Putamen (tissue), 1 donor: Measurements from ENCODE around the gene FAM53B.
A peak's percentile ranks its signal among the peaks of the same experiment; 100 is the strongest.

Source experiments
- DNase-seq: peaks from one replicate; pipeline ENCODE4 v3.0.0-alpha.2; 2016; ENCODE audit warnings: low spot score

The FAM53B gene

DNA sequence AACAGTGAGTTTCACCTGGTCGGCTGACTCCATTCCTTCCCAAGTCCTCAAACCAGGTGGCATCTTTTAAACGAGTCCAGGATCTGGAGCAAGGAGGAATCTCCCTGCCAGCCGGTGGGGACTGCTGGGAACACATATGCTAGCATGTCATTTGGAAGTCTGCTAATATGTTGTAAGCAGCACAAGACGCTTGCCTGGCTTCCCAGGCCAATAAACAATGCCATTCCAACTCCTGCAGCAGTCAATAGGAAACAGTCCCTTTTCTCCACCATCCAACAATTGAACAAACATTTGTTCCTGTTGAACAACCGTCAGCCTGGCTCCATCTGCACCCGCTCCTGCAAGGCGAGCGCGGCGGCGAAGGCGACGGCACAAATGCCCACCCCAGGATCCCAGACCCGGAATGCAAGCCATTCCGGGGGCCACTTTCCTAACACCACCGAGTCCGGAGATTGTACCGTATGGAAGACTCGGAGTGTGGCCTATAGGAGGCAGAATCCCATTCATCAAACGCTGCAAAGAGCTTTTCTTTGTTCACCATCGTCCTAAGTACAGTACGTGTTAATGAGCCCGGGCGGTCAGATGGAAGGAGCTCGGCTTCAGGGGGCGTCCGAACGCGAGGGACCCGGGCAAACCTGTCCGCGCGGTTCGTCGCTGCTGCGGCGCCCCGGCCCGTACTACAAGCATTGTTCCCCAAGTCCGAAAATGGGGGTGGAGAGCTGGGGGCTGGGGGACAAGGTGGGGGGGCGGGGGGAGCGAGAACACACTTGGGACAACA, 1.6 kb downstream of the FAM53B start:
- DNase-seq = peak; percentile 65

GRCh38 chr10:124741922-124742412, 2.2 kb downstream of the FAM53B start:
- no peak for DNase-seq

DNA sequence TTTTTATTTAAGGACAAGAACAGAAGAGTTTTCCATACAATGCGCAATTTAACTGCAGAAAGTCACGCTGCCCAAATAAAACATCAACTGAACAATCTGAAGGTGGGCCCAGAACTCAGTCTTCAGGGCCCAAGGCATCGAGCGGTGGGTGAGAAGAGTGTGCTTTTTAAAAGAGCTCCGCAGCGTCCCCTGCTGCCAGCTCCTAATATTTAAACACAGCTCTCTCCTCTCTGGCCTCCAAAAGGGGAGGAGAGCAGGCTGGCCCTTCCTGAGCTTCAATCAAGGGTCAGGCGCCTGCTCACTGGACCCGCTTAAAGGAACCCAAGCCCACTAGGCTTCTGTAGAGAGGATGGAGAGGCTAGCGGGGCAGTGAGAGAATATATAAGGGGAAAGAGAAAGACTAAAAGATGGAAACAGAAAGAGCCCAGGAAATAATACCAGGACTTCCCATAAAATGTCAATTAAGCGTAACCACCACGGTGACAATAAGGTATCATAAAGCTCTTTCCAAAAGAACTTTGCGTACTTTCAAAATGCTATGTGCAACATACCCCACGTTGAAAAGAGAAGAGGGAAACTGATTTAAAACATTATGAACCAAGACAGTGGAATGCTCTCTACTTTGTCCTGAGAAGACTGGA, 2.8 kb downstream of the FAM53B start:
- peak; percentile 93 for DNase-seq

DNA sequence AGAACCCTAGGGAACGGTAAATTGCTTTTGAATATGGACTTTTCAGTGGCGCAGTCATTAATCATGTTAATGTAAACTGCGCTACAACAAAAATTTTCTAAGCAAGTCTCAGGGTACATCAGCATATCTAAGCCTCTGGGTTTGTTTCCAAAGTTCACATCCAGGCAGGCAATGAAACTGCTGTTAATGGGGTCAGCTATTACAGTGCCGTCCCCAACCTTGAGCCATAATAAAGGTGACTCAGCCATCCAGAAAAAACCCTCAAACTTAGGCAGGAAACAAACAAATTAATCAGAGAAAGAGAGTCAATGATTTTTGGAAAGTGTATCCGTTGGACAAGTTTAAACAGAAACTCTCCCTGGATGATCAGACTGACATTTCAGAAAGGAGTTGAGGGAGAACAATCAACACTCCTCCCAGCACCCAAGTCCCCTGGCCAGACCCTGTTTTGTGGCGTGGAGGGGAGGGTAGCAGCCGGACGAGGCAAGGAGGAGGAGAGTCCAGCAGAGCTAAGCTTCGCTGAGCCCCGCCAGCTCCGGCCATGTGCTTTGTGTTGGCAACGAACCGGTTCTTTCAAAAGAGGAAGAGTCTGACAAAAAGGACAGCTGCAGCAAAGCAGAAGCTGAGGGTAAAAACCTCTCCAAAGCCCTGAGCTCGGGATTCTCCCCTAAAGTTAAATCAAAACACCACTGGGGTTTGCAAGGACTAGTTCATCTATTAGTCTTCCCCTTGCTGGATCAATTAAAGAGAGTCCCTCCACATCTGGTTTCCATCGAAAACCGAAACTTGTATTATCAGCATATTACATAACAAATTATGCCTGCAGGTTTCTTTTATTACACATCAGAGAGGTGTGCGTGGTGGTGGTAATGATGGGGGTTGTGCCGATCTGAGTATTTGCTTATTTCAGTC, 3.6 kb downstream of the FAM53B start:
- DNase-seq = no peak

- DNase-seq = no peak
Measured at GRCh38 chr10:124739986-124740368, 4.2 kb downstream of the FAM53B start.

GRCh38 chr10:124739119-124739921, 4.9 kb downstream of the FAM53B start:
- DNase-seq = no peak

GRCh38 chr10:124738441-124738840, 5.7 kb downstream of the FAM53B start:
- no peak for DNase-seq

DNA sequence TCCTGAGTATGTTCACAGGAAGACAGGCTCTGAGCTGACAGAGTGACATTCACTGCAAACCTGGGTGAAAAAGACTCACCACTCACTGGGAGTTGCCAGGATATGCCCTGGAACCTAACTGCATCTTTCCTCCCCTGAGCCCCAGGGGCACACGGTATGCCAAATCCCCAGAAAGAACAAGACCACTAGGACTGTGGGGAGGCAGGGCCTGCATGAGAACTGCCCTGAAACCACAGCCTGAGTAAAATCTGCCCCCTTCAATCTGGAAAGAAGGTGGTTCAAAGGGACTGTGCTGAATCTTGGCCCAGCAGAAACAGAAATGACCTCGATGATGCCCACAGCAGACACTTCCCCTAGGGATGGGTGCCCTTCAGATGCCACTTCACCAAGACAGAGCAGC, 6.5 kb downstream of the FAM53B start:
- DNase-seq = no peak

DNA sequence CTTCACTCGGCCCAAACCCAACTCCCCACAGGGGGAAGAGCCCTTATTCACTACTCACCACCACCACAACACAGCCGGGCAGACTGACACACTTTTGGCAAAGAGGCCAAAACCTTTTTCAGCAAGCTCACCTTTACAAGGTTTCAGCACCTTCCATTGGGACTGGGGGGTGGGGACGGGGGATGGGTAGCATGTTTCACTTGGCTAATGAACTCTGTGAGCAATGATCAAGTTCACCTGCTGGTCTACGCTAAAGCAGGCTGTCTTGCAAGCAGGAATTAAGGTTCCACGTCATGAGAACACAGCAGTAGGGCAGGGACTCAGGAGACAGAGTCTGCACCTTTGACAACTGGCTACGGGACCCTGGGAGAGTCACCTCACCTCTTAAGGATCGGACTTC, 7.0 kb downstream of the FAM53B start:
- DNase-seq = no peak

DNA sequence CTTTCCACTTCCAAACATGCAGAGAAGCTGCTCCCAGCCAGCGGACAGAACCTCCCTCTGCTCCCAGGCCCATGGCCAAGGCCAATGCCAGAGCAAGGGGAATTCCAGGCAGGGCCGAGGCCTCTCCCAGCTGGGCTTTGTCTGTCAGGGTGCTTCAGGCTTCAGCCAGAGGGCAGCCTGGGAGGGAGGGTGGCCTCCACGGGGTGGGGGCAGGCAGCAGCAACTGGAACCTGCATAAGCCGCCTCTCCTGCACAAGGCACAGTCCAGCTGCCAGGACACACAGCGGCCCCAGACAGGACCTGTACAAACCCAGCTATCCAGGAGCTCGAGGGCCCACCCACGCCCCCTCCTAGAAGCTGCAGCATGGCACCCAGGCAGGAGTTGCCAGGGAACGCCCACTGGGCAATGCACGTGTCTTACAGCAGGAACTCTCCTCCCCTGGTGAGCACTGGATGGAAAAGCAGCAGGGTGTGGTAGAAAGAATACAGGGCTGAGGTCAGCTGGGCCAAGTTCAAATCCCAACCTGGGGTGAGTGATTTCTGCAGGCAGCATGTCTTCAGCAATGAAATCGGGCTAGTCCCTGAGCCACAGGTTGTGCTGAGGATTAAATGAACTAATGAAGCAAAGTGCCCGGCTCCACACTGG, 7.6 kb downstream of the FAM53B start:
- peak; percentile 89 for DNase-seq

DNA sequence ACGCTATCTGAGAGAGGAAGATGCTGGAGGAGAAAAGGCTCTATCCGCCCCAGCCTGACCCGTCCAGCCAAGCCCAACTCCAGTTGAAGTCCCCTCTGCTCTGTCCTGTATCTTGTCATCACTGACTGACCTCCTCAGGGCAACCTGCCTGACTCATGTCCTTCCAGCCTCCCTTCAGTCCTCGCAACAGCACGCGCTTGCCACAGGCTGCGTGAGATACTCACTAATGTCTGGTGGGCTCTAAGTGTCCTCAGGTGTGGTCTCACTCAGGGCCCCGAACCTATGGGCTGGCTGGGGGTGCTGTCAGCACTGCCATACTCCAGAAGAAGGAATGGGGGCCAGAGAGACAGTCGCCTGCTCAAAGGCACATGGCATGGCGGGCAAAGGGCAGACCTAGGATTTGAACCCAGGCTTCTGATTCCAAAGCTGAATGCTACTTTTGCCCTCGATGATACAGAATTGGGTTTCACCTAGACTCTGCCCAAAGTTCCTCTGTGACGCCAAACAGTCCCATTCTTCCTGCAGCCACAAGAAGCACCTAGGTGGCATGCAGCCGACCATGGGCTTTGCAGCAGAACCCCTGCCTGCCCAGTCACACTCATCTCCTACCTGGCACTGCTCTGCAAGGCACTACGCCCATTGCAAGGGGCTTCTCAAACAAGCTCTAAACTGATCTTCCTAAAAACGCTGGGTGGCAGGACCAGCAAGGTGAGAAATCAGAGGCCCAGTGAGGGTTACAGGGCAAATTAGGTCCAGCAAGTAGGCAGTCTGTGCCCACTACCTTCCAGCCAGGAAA, 8.5 kb downstream of the FAM53B start:
- no peak for DNase-seq

GRCh38 chr10:124734311-124735166, 9.6 kb downstream of the FAM53B start:
- no peak for DNase-seq

GRCh38 chr10:124733571-124734245, 10.5 kb downstream of the FAM53B start:
- no peak for DNase-seq

DNA sequence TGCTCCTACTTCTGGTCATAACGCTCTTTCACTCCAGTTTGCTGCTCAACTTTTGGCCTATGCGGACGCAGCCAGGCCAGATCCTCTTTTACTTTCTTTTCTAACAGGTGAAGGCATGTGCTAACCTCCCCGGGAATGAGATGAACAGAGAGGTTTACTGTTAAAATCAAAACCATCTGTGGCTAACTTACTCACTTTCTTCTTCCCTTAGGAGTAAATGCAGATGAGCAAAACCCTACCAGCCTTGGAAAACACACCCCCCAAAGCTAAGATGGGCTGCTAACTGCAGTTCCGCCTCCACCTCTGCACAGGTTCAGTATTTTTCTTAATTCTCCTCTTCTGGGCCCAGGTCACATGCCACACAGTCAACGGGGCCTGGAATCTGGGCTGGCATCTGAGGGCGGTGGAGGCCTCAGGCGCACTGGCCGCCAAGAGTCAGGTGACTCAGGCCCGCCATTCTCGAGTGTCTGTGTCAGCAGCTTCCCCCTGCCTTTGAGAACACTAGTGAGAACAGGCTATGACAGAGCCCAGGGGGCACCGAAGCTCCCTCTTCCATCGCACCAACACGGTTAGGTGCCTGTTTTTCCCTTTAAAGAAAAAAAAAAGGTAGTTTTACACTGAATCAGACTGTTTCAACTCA, 11.1 kb downstream of the FAM53B start:
- no peak for DNase-seq

- no peak for DNase-seq
Measured at GRCh38 chr10:124731551-124731950, 12.6 kb downstream of the FAM53B start.

GRCh38 chr10:124730790-124731189, 13.4 kb downstream of the FAM53B start:
- DNase-seq = no peak

DNA sequence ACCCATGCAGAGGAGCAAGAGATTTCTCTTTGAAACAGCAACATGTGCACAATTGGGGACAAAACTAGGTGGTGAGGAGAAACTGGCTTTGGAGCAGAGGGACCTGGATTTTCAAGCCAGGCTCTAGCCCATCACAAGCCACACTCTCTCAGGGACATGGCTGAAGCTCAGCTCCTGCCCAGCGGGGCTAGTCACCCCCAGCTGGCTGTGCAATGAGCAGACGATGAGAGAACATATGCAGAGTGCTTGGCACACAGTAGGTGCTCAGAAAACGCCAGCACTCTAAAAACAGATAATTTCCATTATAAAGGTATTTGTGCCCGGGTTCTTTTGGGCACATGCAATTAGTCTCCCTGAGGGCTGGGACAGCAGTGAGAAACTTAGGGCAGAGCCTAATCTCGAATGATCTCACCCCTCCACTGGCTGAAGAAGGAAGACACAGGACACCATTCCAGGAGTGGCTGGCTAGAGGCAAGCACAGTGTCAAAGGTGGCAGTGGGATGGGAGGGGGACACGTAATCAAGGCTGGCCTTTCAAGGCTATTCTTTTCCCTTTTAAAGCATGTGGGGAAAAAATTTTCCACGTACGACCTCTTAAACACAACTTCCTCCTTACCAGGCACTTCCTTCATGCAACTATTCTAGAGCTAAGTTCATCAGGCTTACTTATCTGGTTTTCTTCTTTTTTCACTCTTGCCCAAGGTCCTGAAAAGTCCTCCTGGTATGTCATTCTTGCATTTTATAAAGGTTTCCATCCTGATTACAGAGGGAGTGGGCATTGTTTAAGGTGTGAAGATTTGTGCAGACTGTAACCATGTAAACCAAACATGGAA, 15.1 kb downstream of the FAM53B start:
- no peak for DNase-seq
